ENCODE results near the gene CHMP1A. TPM values are rescaled to one million over a fixed set of nuclear protein-coding genes. Genes with fewer than 3 reads are reported as not detected.
"Not testable (repeated sequence)": the region's sequence is repeated elsewhere in the genome, so short reads cannot be mapped to it uniquely, and the experiment has no call there.

CHMP1A gene
- total and polyA plus RNA-seq, 2 experiments from 2014 or later = 97.2 to 111 TPM

GRCh38 chr16:89636663-89637062, 20.8 kb downstream of the CHMP1A start:
- 75 to 82% methylated on average over 12 of the region's 12 CpGs for WGBS, 2 experiments (ENCODE audit: low coverage in 1 of 2, low lambda C conversion rate in 2 of 2, missing lambda C conversion rate in 2 of 2)
- Histone ChIP-seq H3K4me1 (ENCODE audit: insufficient read depth) (peaks cover 16% of the 10 kb centered on the region), H4K20me1 (ENCODE audit: insufficient read depth) (no peaks in the 10 kb centered on the region), H3K9ac (no peak overlapping the region), H3K27ac (no peak overlapping the region), H3F3A (ENCODE audit: insufficient read depth) (peaks cover 5% of the 10 kb centered on the region), H3K27me3 (replicated peaks; ENCODE audit: insufficient read depth) (no peaks in the 10 kb centered on the region), H3K36me3 (ENCODE audit: low read depth) (no peaks in the 10 kb centered on the region), H3K4me2 (ENCODE audit: unreplicated experiment) (no peak overlapping the region), H3K79me2 (ENCODE audit: insufficient read depth) (no peaks in the 10 kb centered on the region), H3K4me3 (no peak overlapping the region), H3K9me3 (ENCODE audit: low read depth) (no peaks in the 10 kb centered on the region), H2AFZ (no peak overlapping the region), H3K9me2 (ENCODE audit: insufficient read depth) (no peaks in the 10 kb centered on the region)
- no peak for DNase-seq
- TF ChIP-seq EZH2phosphoT487 (IDR thresholded peaks at IDR 0.05; ENCODE audit: insufficient read depth, low read depth) = no peak
- no peak for TF ChIP-seq EZH2 (IDR thresholded peaks at IDR 0.05; ENCODE audit: insufficient read depth, poor library complexity, severe bottlenecking)
- in situ Hi-C loops (cut with MboI) = no loop called here

GRCh38 chr16:89634463-89635385, 22.8 kb downstream of the CHMP1A start:
- H3K4me3 ChIP-seq; H3K4me2 ChIP-seq (ENCODE audit: unreplicated experiment); H3K27ac ChIP-seq; in situ Hi-C loops (cut with MboI); H3K9ac ChIP-seq; DNase-seq; H3K79me2 ChIP-seq (ENCODE audit: insufficient read depth); H3K27me3 ChIP-seq (replicated peaks; ENCODE audit: insufficient read depth); H3K36me3 ChIP-seq (ENCODE audit: low read depth); H3F3A ChIP-seq (ENCODE audit: insufficient read depth); H4K20me1 ChIP-seq (ENCODE audit: insufficient read depth); H3K9me2 ChIP-seq (ENCODE audit: insufficient read depth); H3K9me3 ChIP-seq (ENCODE audit: low read depth); H2AFZ ChIP-seq: not testable (repeated sequence)
- 79 to 94% methylated on average over 2 of the region's 2 CpGs for WGBS, 2 experiments (ENCODE audit: low coverage in 1 of 2, low lambda C conversion rate in 2 of 2, missing lambda C conversion rate in 2 of 2)
- H3K4me1 ChIP-seq (ENCODE audit: insufficient read depth) = peaks cover 16% of the 10 kb centered on the region

DNA sequence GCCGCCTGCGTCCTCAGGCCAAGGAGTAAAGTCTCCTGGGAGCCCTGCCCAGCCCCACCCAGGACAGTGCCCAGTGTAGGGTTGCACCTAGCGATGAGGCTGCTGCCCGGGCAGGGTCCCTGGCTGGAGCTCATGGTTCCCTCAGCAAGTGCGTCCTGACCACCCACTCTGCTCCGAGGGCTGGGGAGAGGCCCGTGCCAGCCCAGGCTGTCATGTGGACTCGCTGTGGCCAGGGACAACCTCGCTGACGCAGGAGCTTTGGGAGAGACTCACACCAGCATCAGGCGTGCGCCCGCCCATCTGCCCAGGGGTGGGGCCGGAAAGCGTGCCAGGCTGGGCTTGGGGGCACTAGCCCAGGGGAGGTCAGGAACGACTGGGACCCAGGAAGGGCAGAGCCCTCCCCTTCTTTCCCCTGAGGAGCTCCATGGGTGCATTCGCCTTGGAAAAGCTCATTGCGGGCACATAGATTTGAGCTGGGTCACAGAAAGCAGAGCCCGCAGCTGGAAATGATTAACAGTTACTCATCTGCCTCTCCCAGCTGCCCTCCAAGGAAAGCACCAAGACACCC, 24.4 kb downstream of the CHMP1A start:
- H3K9me2 ChIP-seq (ENCODE audit: insufficient read depth) = no peaks in the 10 kb centered on the region
- H3K4me1 ChIP-seq (ENCODE audit: insufficient read depth) = peaks cover 16% of the 10 kb centered on the region
- TF ChIP-seq EZH2 (IDR thresholded peaks at IDR 0.05; ENCODE audit: insufficient read depth, poor library complexity, severe bottlenecking) (no peak), EZH2phosphoT487 (IDR thresholded peaks at IDR 0.05; ENCODE audit: insufficient read depth, low read depth) (no peak)
- DNase-seq = peak; percentile 96
- in situ Hi-C loops (cut with MboI) = no loop called here
- peak overlapping the region; percentile 62 for H3K4me2 ChIP-seq (ENCODE audit: unreplicated experiment)
- H3K27me3 ChIP-seq (replicated peaks; ENCODE audit: insufficient read depth) = no peaks in the 10 kb centered on the region
- peaks cover 5% of the 10 kb centered on the region for H3F3A ChIP-seq (ENCODE audit: insufficient read depth)
- H4K20me1 ChIP-seq (ENCODE audit: insufficient read depth) = no peaks in the 10 kb centered on the region
- H3K27ac ChIP-seq = peak overlapping the region; percentile 49
- WGBS, 2 experiments (ENCODE audit: low coverage in 1 of 2, low lambda C conversion rate in 2 of 2, missing lambda C conversion rate in 2 of 2) = 1 to 2% methylated on average over 18 to 19 of the region's 19 CpGs
- H3K4me3 ChIP-seq = peak overlapping the region; percentile 33
- H3K9me3 ChIP-seq (ENCODE audit: low read depth) = no peaks in the 10 kb centered on the region
- no peaks in the 10 kb centered on the region for H3K36me3 ChIP-seq (ENCODE audit: low read depth)
- no peaks in the 10 kb centered on the region for H3K79me2 ChIP-seq (ENCODE audit: insufficient read depth)
- H2AFZ ChIP-seq = no peak overlapping the region
- peak overlapping the region; percentile 51 for H3K9ac ChIP-seq

DNA sequence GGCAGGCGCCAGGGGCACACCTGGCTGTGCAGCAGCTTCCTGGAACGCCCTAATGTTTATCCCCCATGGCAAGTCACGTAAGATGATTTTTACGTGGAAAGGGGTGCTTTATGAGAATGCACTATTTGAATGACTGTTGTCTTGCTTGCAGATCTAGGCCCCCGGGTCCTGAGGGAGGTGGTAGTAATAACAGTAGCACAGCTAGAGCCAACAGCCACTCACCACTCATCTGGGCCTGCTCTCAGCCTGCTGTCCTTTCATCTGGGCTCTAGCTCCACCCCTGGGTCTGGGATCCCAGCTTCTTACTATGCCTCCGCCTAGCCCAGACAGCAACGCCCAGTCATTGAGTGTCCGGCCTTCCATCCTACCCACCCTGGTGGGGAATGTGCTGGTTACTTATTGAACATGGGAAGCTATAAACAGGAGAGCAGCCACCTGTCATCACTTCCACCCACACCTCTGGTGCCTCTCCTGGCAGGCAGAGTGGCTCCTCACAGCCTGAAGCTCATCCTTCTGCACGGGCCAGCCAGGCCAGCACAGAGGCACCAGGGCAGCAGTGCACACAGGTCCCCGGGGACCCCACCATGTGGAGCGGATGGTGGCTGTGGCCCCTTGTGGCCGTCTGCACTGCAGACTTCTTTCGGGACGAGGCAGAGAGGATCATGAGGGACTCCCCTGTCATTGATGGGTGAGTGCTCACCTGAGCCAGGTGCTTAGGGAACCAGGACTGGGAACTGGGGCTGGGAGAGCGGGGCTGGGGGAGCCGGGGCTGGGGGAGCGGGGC, 27.5 kb downstream of the CHMP1A start:
- H3K9ac ChIP-seq = no peak overlapping the region
- in situ Hi-C loops (cut with MboI) = no loop called here
- no peaks in the 10 kb centered on the region for H3K9me2 ChIP-seq (ENCODE audit: insufficient read depth)
- H3K4me2 ChIP-seq (ENCODE audit: unreplicated experiment) = no peak overlapping the region
- WGBS, 2 experiments (ENCODE audit: low coverage in 1 of 2, low lambda C conversion rate in 2 of 2, missing lambda C conversion rate in 2 of 2) = 80 to 82% methylated on average over 16 to 17 of the region's 17 CpGs
- H3K4me3 ChIP-seq = no peak overlapping the region
- TF ChIP-seq EZH2 (IDR thresholded peaks at IDR 0.05; ENCODE audit: insufficient read depth, poor library complexity, severe bottlenecking) = no peak
- TF ChIP-seq EZH2phosphoT487 (IDR thresholded peaks at IDR 0.05; ENCODE audit: insufficient read depth, low read depth) = no peak
- H4K20me1 ChIP-seq (ENCODE audit: insufficient read depth) = no peaks in the 10 kb centered on the region
- peaks cover 5% of the 10 kb centered on the region for H3F3A ChIP-seq (ENCODE audit: insufficient read depth)
- H3K27ac ChIP-seq = no peak overlapping the region
- H3K36me3 ChIP-seq (ENCODE audit: low read depth) = no peaks in the 10 kb centered on the region
- no peaks in the 10 kb centered on the region; the same call in 1 of the 2 replicates for H3K27me3 ChIP-seq (replicated peaks; ENCODE audit: insufficient read depth)
- no peaks in the 10 kb centered on the region for H3K79me2 ChIP-seq (ENCODE audit: insufficient read depth)
- H3K4me1 ChIP-seq (ENCODE audit: insufficient read depth) = peaks cover 16% of the 10 kb centered on the region
- no peaks in the 10 kb centered on the region for H3K9me3 ChIP-seq (ENCODE audit: low read depth)
- H2AFZ ChIP-seq = no peak overlapping the region
- no peak for DNase-seq
